Measurements from ENCODE around the gene DOCK11. TPM values are rescaled to one million over a fixed set of nuclear protein-coding genes. Genes with fewer than 3 reads are reported as not detected.

Gene DOCK11
- total RNA-seq, 2 experiments from 2014 or later: 27.0 to 34.7 TPM

GRCh38 chrX:118614150-118614549, 118.5 kb downstream of the DOCK11 start:
- no peak for TF ChIP-seq CTCF (conservative IDR thresholded peaks at IDR 0.05; ENCODE audit: low read length)
- no peak for TF ChIP-seq EZH2phosphoT487 (IDR thresholded peaks at IDR 0.05; ENCODE audit: borderline replicate concordance, low read depth, low read length)
- no peaks in the 10 kb centered on the region for H3K9me3 ChIP-seq (ENCODE audit: low read length)
- no peaks in the 10 kb centered on the region for H4K20me1 ChIP-seq (ENCODE audit: insufficient read depth, low read length)
- no peak for DNase-seq (ENCODE audit: low spot score)
- no peaks in the 10 kb centered on the region for H3K4me1 ChIP-seq (ENCODE audit: insufficient read depth, low read length, poor library complexity, severe bottlenecking)
- peaks cover 37% of the 10 kb centered on the region for H3K36me3 ChIP-seq (ENCODE audit: insufficient read depth, low read length)
- ChIA-PET CTCF (ENCODE audit: unreplicated experiment) (no interaction called here), POLR2A (interaction anchor here (0.6 to 1.4 kb wide), 2 partner anchors 65 to 127 kb away, joined by 3 to 4 read pairs; no protein-coding TSS in a partner anchor)
- H3K9me2 ChIP-seq (ENCODE audit: insufficient read depth, low read length): no peaks in the 10 kb centered on the region
- no peak overlapping the region for H3K4me2 ChIP-seq (ENCODE audit: low read length)
- no peaks in the 10 kb centered on the region for H3K79me2 ChIP-seq (ENCODE audit: insufficient read depth, low read depth, low read length)
- H3K27ac ChIP-seq (ENCODE audit: low read depth, low read length, poor library complexity, severe bottlenecking): no peak overlapping the region
- intact Hi-C loops (cut with micrococcal nuclease; ENCODE audit: unreplicated experiment): loop anchor here (10.0 kb wide), 1 partner anchor 191 kb away; no protein-coding TSS in a partner anchor
- no peak overlapping the region for H2AFZ ChIP-seq (ENCODE audit: low read length)
- BruUV-seq (replicated peaks): no TSS peak
- no peak overlapping the region for H3K4me3 ChIP-seq (ENCODE audit: low read depth, low read length, poor library complexity, severe bottlenecking)

DNA sequence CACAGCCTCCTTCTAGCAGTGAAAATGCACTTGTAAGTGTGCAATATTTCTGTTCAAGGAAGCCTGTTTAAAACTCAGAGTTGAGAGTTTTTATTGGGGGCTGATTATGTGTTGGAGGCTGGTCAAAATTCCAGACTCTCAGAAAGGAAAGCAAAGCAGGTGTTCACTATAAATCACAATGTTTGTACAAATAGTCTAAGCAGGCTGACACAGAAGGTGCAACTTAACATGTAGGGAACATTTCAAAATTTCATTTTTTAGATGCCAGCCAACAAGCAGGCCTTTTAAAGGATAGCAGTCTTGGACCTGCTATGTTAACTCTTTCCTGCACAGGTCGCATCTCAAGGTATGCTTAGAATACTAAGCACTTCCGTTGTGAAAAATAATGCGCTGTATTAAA, 119.5 kb downstream of the DOCK11 start:
- ChIA-PET POLR2A (interaction anchor here (0.5 kb wide), 1 partner anchor 108 kb away, joined by 4 read pairs; no protein-coding TSS in a partner anchor), CTCF (ENCODE audit: unreplicated experiment) (no interaction called here)
- no peak overlapping the region for H3K27ac ChIP-seq (ENCODE audit: low read depth, low read length, poor library complexity, severe bottlenecking)
- no peak overlapping the region for H2AFZ ChIP-seq (ENCODE audit: low read length)
- no peaks in the 10 kb centered on the region for H3K79me2 ChIP-seq (ENCODE audit: insufficient read depth, low read depth, low read length)
- H4K20me1 ChIP-seq (ENCODE audit: insufficient read depth, low read length): no peaks in the 10 kb centered on the region
- H3K9me3 ChIP-seq (ENCODE audit: low read length): no peaks in the 10 kb centered on the region
- no peaks in the 10 kb centered on the region for H3K4me1 ChIP-seq (ENCODE audit: insufficient read depth, low read length, poor library complexity, severe bottlenecking)
- no peak overlapping the region for H3K4me2 ChIP-seq (ENCODE audit: low read length)
- no TSS peak for BruUV-seq (replicated peaks)
- no peaks in the 10 kb centered on the region for H3K9me2 ChIP-seq (ENCODE audit: insufficient read depth, low read length)
- H3K36me3 ChIP-seq (ENCODE audit: insufficient read depth, low read length): peaks cover 27% of the 10 kb centered on the region
- no peak for DNase-seq (ENCODE audit: low spot score)
- no peak overlapping the region for H3K4me3 ChIP-seq (ENCODE audit: low read depth, low read length, poor library complexity, severe bottlenecking)
- TF ChIP-seq EZH2phosphoT487 (IDR thresholded peaks at IDR 0.05; ENCODE audit: borderline replicate concordance, low read depth, low read length): no peak
- TF ChIP-seq CTCF (conservative IDR thresholded peaks at IDR 0.05; ENCODE audit: low read length): no peak
- intact Hi-C loops (cut with micrococcal nuclease; ENCODE audit: unreplicated experiment): loop anchor here (10.0 kb wide), 1 partner anchor 190 kb away; no protein-coding TSS in a partner anchor

GRCh38 chrX:118621081-118621759, 125.6 kb downstream of the DOCK11 start:
- no peaks in the 10 kb centered on the region for H3K79me2 ChIP-seq (ENCODE audit: insufficient read depth, low read depth, low read length)
- no peak for TF ChIP-seq EZH2phosphoT487 (IDR thresholded peaks at IDR 0.05; ENCODE audit: borderline replicate concordance, low read depth, low read length)
- TF ChIP-seq CTCF (conservative IDR thresholded peaks at IDR 0.05; ENCODE audit: low read length): no peak
- no TSS peak for BruUV-seq (replicated peaks)
- no peak overlapping the region for H3K4me2 ChIP-seq (ENCODE audit: low read length)
- intact Hi-C loops (cut with micrococcal nuclease; ENCODE audit: unreplicated experiment): no loop called here
- no peaks in the 10 kb centered on the region for H3K4me1 ChIP-seq (ENCODE audit: insufficient read depth, low read length, poor library complexity, severe bottlenecking)
- no peaks in the 10 kb centered on the region for H3K9me3 ChIP-seq (ENCODE audit: low read length)
- no peaks in the 10 kb centered on the region for H3K9me2 ChIP-seq (ENCODE audit: insufficient read depth, low read length)
- H4K20me1 ChIP-seq (ENCODE audit: insufficient read depth, low read length): no peaks in the 10 kb centered on the region
- no peak overlapping the region for H2AFZ ChIP-seq (ENCODE audit: low read length)
- no peak for DNase-seq (ENCODE audit: low spot score)
- ChIA-PET POLR2A (no interaction called here), CTCF (ENCODE audit: unreplicated experiment) (no interaction called here)
- H3K27ac ChIP-seq (ENCODE audit: low read depth, low read length, poor library complexity, severe bottlenecking): no peak overlapping the region
- peaks cover 3% of the 10 kb centered on the region for H3K36me3 ChIP-seq (ENCODE audit: insufficient read depth, low read length)
- no peak overlapping the region for H3K4me3 ChIP-seq (ENCODE audit: low read depth, low read length, poor library complexity, severe bottlenecking)
